CD14-positive monocyte (primary cell): ENCODE results near the gene ACMSD. TPM values are rescaled to one million over a fixed set of nuclear protein-coding genes. Genes with fewer than 3 reads are reported as not detected.

Experiments
- DNase-seq, 3 donors: peaks; one replicate each; pipeline ENCODE4 v3.0.0-alpha.2; 2011 to 2022
- H2AFZ ChIP-seq: 2 replicates; pipeline ENCODE4 v1.6.0; 2012; ENCODE audit warnings: mild to moderate bottlenecking, low read depth, low read length, inconsistent platforms; ENCODE audit not compliant: insufficient read depth, poor library complexity, severe bottlenecking
- H3K27ac ChIP-seq, 2 donors: 1 replicate in 1 of 2; 2 replicates in 1 of 2; pipeline ENCODE4 v1.5.1; 2012 to 2013; ENCODE audit warnings: low read length in 2 of 2, control low read depth in 1 of 2, inconsistent platforms in 1 of 2, low read depth in 1 of 2, mild to moderate bottlenecking in 1 of 2
- H3K27me3 ChIP-seq, 2 donors: one replicate each; pipeline versions ENCODE4 v1.6.0 to v1.6.1; 2011 to 2013; ENCODE audit warnings: low read length in 2 of 2; ENCODE audit not compliant: control insufficient read depth in 2 of 2, insufficient read depth in 2 of 2
- H3K36me3 ChIP-seq, 2 donors: replicated peaks in 1 of 2; 1 replicate in 1 of 2; 2 replicates in 1 of 2; pipeline versions ENCODE4 v1.5.1 to v1.6.1; 2012 to 2013; ENCODE audit warnings: low read length in 2 of 2, control low read depth in 1 of 2, inconsistent platforms in 1 of 2, mild to moderate bottlenecking in 1 of 2; ENCODE audit not compliant: insufficient read depth in 2 of 2, control insufficient read depth in 1 of 2
- H3K4me1 ChIP-seq, 2 donors: 1 replicate in 1 of 2; 2 replicates in 1 of 2; pipeline versions ENCODE4 v1.5.1 to v1.6.1; 2012 to 2013; ENCODE audit warnings: low read length in 2 of 2, control low read depth in 1 of 2, inconsistent platforms in 1 of 2, mild to moderate bottlenecking in 1 of 2, moderate library complexity in 1 of 2; ENCODE audit not compliant: insufficient read depth in 2 of 2, control insufficient read depth in 1 of 2
- H3K4me2 ChIP-seq: replicated peaks from 2 replicates; pipeline ENCODE3; 2012; ENCODE audit warnings: low read length, moderate library complexity, mild to moderate bottlenecking; ENCODE audit not compliant: poor library complexity, severe bottlenecking; ENCODE audit errors: extremely low read depth
- H3K4me3 ChIP-seq, 3 experiments: fragments of 200-600 bp in 1 of 3; sonication (generic) in 1 of 3; replicated peaks in 1 of 3; 1 replicate in 2 of 3; 2 replicates in 1 of 3; pipeline ENCODE4 v1.5.1; 2011 to 2013; ENCODE audit warnings: low read length in 3 of 3, mild to moderate bottlenecking in 3 of 3, control low read depth in 2 of 3, low read depth in 2 of 3, inconsistent platforms in 1 of 3, moderate library complexity in 1 of 3
- H3K79me2 ChIP-seq: 2 replicates; pipeline ENCODE4 v1.6.0; 2012; ENCODE audit warnings: mild to moderate bottlenecking, control low read depth, inconsistent platforms, low read length, moderate library complexity; ENCODE audit not compliant: insufficient read depth
- H3K9ac ChIP-seq: 2 replicates; pipeline ENCODE4 v1.6.0; 2017; ENCODE audit warnings: low read length, mild to moderate bottlenecking; ENCODE audit not compliant: insufficient read depth, poor library complexity, severe bottlenecking
- H3K9me3 ChIP-seq, 2 donors: replicated peaks in 1 of 2; 1 replicate in 1 of 2; 2 replicates in 1 of 2; pipeline versions ENCODE4 v1.5.1 to v1.6.1; 2012 to 2013; ENCODE audit warnings: low read length in 2 of 2, control low read depth in 1 of 2; ENCODE audit not compliant: control insufficient read depth in 1 of 2, insufficient read depth in 1 of 2
- H4K20me1 ChIP-seq: 2 replicates; pipeline ENCODE4 v1.6.0; 2012; ENCODE audit warnings: mild to moderate bottlenecking, low read length, control low read depth, moderate library complexity; ENCODE audit not compliant: insufficient read depth
- H3K27ac Mint-ChIP-seq, 7 donors: one replicate each; pipeline ENCODE4 v1.8.0; 2020; ENCODE audit warnings: mild to moderate bottlenecking in 7 of 7, mixed read lengths in 7 of 7, moderate library complexity in 6 of 7, inconsistent platforms in 2 of 7
- H3K27me3 Mint-ChIP-seq, 3 donors: one replicate each; pipeline ENCODE4 v1.8.0; 2021 to 2022; ENCODE audit warnings: low read depth in 3 of 3, mild to moderate bottlenecking in 3 of 3, mixed read lengths in 3 of 3, moderate library complexity in 3 of 3, inconsistent platforms in 1 of 3
- H3K36me3 Mint-ChIP-seq, 2 donors: one replicate each; pipeline ENCODE4 v1.8.0; 2020; ENCODE audit warnings: mixed read lengths in 2 of 2, inconsistent platforms in 1 of 2, mild to moderate bottlenecking in 1 of 2
- H3K4me1 Mint-ChIP-seq: one replicate; pipeline ENCODE4 v1.8.0; 2020; ENCODE audit warnings: mild to moderate bottlenecking, mixed read lengths
- H3K4me3 Mint-ChIP-seq, 2 donors: one replicate each; pipeline ENCODE4 v1.8.0; 2020; ENCODE audit warnings: mild to moderate bottlenecking in 2 of 2, mixed read lengths in 2 of 2, moderate library complexity in 1 of 2
- H3K9me3 Mint-ChIP-seq, 7 donors: one replicate each; pipeline ENCODE4 v1.8.0; 2020 to 2022; ENCODE audit warnings: mixed read lengths in 7 of 7, mild to moderate bottlenecking in 6 of 7, moderate library complexity in 6 of 7, inconsistent platforms in 2 of 7
- CTCF ChIP-seq: fragments of 200-600 bp; IDR thresholded peaks from one replicate; pipeline ENCODE4 v1.8.0; 2022; ENCODE audit warnings: antibody characterized with exemption, mild to moderate bottlenecking
- WGBS: methylation state at CpG from one replicate; pipeline ENCODE4 v1.1.5; 2013; ENCODE audit warnings: missing lambda C conversion rate; ENCODE audit not compliant: insufficient coverage; 5-methylcytosine and 5-hydroxymethylcytosine counted together
- intact Hi-C, 2 donors: fragments of 100-400 bp; cut with micrococcal nuclease; formaldehyde crosslinking; loops; one replicate each; pipeline versions ENCODE4 v1.15.0 to v1.15.1; 2023
- polyA plus RNA-seq, 3 donors: library from polyadenylated mRNA; depleted of rRNA in 1 of 3; unstranded in 2 of 3; stranded (reverse) in 1 of 3; fragments of 300-500 nt in 2 of 3; fragments of >200 nt in 1 of 3; fragmentation: Illumina TruSeq in 2 of 3; gene quantifications; 1 replicate in 2 of 3; 2 replicates in 1 of 3; pipeline ENCODE4 v1.2.3, GENCODE V29; 2012 to 2021

Gene ACMSD
- polyA plus RNA-seq, 3 donors, result not detected

- Mint-ChIP-seq H3K36me3 (peaks cover 5 to 13% of the 10 kb centered on the region in 2 donors), H3K4me3 (peak overlapping the region; percentile 98), H3K9me3 (peaks cover 0 to 2% (median 0%) of the 10 kb centered on the region in 7 donors), H3K27me3 (peaks cover 0 to 1% (median 0%) of the 10 kb centered on the region in 3 donors), H3K27ac (peak overlapping the region; percentile 96 to 99 (median 99)), H3K4me1 (peaks cover 30% of the 10 kb centered on the region)
- intact Hi-C loops, result loop anchor here (2.0 to 10.0 kb wide), 7 partner anchors 125 to 821 kb away; partner anchors contain the start of genes R3HDM1 (in 2 of the 2), ZRANB3 (in 2 of the 2), MAP3K19 (in 1 of the 2) and RAB3GAP1 (in 1 of the 2)
- peaks cover 10 to 14% of the 10 kb centered on the region in 2 donors for H3K36me3 ChIP-seq
- peak in 1 of 3 donors; percentile 20 for DNase-seq
- peaks cover 52% of the 10 kb centered on the region for H4K20me1 ChIP-seq
- peak overlapping the region; percentile 71 to 95 (median 92) for H3K4me3 ChIP-seq
- WGBS, result 2% methylated on average over 13 of the region's 30 CpGs
- peak overlapping the region; percentile 95 for H3K9ac ChIP-seq
- H3K27me3 ChIP-seq, result no peaks in the 10 kb centered on the region
- no peak for TF ChIP-seq CTCF
- peaks cover 24 to 46% of the 10 kb centered on the region in 2 donors for H3K4me1 ChIP-seq
- peak overlapping the region; percentile 97 to 98 for H3K27ac ChIP-seq
- H3K9me3 ChIP-seq, result no peaks in the 10 kb centered on the region
- H2AFZ ChIP-seq, result peak overlapping the region; percentile 90
- H3K79me2 ChIP-seq, result peaks cover 68% of the 10 kb centered on the region
- peak overlapping the region; percentile 90 for H3K4me2 ChIP-seq
Observed at GRCh38 chr2:134919341-134920210, 81.2 kb downstream of the ACMSD start.

- Histone ChIP-seq H3K36me3 (peaks cover 14 to 43% of the 10 kb centered on the region in 2 donors), H3K27ac (no peak overlapping the region), H3K4me3 (no peak overlapping the region), H4K20me1 (peaks cover 99% of the 10 kb centered on the region), H3K4me2 (no peak overlapping the region), H3K79me2 (peaks cover 100% of the 10 kb centered on the region), H3K9ac (no peak overlapping the region), H3K4me1 (peaks cover 11 to 30% of the 10 kb centered on the region in 2 donors), H3K9me3 (no peaks in the 10 kb centered on the region), H3K27me3 (no peaks in the 10 kb centered on the region), H2AFZ (no peak overlapping the region)
- Mint-ChIP-seq H3K9me3 (no peaks in the 10 kb centered on the region), H3K4me3 (no peak overlapping the region), H3K27ac (peak overlapping the region in 1 of 7 donors; percentile 55), H3K27me3 (no peaks in the 10 kb centered on the region), H3K36me3 (peaks cover 11 to 32% of the 10 kb centered on the region in 2 donors), H3K4me1 (peaks cover 45% of the 10 kb centered on the region)
- no peak for TF ChIP-seq CTCF
- intact Hi-C loops, result loop anchor here in 1 of 2 donors (10.0 kb wide), 1 partner anchor 120 kb away; the partner anchor contains the start of gene MAP3K19
- DNase-seq, result no peak
- WGBS, result no CpG with 5 or more reads among the region's 1 CpG
Observed at GRCh38 chr2:134924912-134925311, 86.5 kb downstream of the ACMSD start.
